Measurements from ENCODE around the gene SKIL.

SKIL gene

GRCh38 chr3:170391108-170391507, 33.6 kb downstream of the SKIL start:
- no peak overlapping the region for H3K9ac ChIP-seq (ENCODE audit: low read length in 5 of 5)
- H3K4me1 ChIP-seq (ENCODE audit: control insufficient read depth in 5 of 5, insufficient read depth in 5 of 5, low read length in 5 of 5): no peaks in the 10 kb centered on the region
- peaks cover 8 to 38% (median 29%) of the 10 kb centered on the region in 5 donors for H3K36me3 ChIP-seq (ENCODE audit: control insufficient read depth in 5 of 5, insufficient read depth in 5 of 5, low read length in 5 of 5)
- H3K27ac ChIP-seq (ENCODE audit: low read depth, low read length): no peak overlapping the region
- H3K4me3 ChIP-seq (ENCODE audit: low read depth in 1 of 5, low read length in 5 of 5): no peak overlapping the region
- no peaks in the 10 kb centered on the region for H3K27me3 ChIP-seq (ENCODE audit: control insufficient read depth in 5 of 5, insufficient read depth in 4 of 5, low read length in 5 of 5)
- H3K9me3 ChIP-seq (ENCODE audit: control insufficient read depth in 5 of 5, low read length in 5 of 5): no peaks in the 10 kb centered on the region

DNA sequence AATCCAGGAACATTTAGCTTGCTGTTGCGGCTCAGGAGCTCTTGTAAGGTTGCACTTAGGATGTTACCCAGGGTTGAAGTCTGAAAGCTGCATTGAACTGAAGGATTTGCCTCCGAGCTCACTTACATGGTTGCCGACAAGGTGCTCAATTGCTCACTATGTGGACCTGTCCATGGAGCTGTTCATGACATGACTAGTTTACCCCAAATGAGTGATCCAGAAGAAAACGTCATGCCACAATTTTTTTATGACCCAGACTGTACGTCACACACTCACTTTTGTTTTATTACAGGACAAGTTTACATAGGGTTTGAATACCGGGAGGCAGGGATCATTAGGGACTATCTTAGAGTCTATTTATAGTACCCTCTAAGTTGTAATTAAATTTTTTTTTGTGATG, 40.2 kb downstream of the SKIL start:
- Histone ChIP-seq H3K9me3 (ENCODE audit: control insufficient read depth in 5 of 5, low read length in 5 of 5) (no peaks in the 10 kb centered on the region), H3K36me3 (ENCODE audit: control insufficient read depth in 5 of 5, insufficient read depth in 5 of 5, low read length in 5 of 5) (peaks cover 0 to 12% (median 2%) of the 10 kb centered on the region in 5 donors), H3K4me3 (ENCODE audit: low read depth in 1 of 5, low read length in 5 of 5) (no peak overlapping the region), H3K27ac (ENCODE audit: low read depth, low read length) (no peak overlapping the region), H3K4me1 (ENCODE audit: control insufficient read depth in 5 of 5, insufficient read depth in 5 of 5, low read length in 5 of 5) (no peaks in the 10 kb centered on the region), H3K9ac (ENCODE audit: low read length in 5 of 5) (no peak overlapping the region), H3K27me3 (ENCODE audit: control insufficient read depth in 5 of 5, insufficient read depth in 4 of 5, low read length in 5 of 5) (no peaks in the 10 kb centered on the region)

GRCh38 chr3:170405101-170405500, 47.6 kb downstream of the SKIL start:
- no peak overlapping the region for H3K4me3 ChIP-seq (ENCODE audit: low read depth in 1 of 5, low read length in 5 of 5)

GRCh38 chr3:170410428-170411029, 53.0 kb downstream of the SKIL start:
- Histone ChIP-seq H3K9me3 (ENCODE audit: control insufficient read depth in 5 of 5, low read length in 5 of 5) (no peaks in the 10 kb centered on the region), H3K27ac (ENCODE audit: low read depth, low read length) (no peak overlapping the region), H3K4me3 (ENCODE audit: low read depth in 1 of 5, low read length in 5 of 5) (no peak overlapping the region), H3K9ac (ENCODE audit: low read length in 5 of 5) (no peak overlapping the region), H3K36me3 (ENCODE audit: control insufficient read depth in 5 of 5, insufficient read depth in 5 of 5, low read length in 5 of 5) (no peaks in the 10 kb centered on the region), H3K27me3 (ENCODE audit: control insufficient read depth in 5 of 5, insufficient read depth in 4 of 5, low read length in 5 of 5) (no peaks in the 10 kb centered on the region), H3K4me1 (ENCODE audit: control insufficient read depth in 5 of 5, insufficient read depth in 5 of 5, low read length in 5 of 5) (no peaks in the 10 kb centered on the region)

More at GRCh38 chr3:170405101-170405500, 47.6 kb downstream of the SKIL start:
- Histone ChIP-seq H3K4me1 (ENCODE audit: control insufficient read depth in 5 of 5, insufficient read depth in 5 of 5, low read length in 5 of 5) (no peaks in the 10 kb centered on the region), H3K36me3 (ENCODE audit: control insufficient read depth in 5 of 5, insufficient read depth in 5 of 5, low read length in 5 of 5) (no peaks in the 10 kb centered on the region), H3K9ac (ENCODE audit: low read length in 5 of 5) (no peak overlapping the region), H3K9me3 (ENCODE audit: control insufficient read depth in 5 of 5, low read length in 5 of 5) (no peaks in the 10 kb centered on the region), H3K27me3 (ENCODE audit: control insufficient read depth in 5 of 5, insufficient read depth in 4 of 5, low read length in 5 of 5) (no peaks in the 10 kb centered on the region), H3K27ac (ENCODE audit: low read depth, low read length) (no peak overlapping the region)

- no peak overlapping the region for H3K27ac ChIP-seq (ENCODE audit: low read depth, low read length)
- H3K4me1 ChIP-seq (ENCODE audit: control insufficient read depth in 5 of 5, insufficient read depth in 5 of 5, low read length in 5 of 5): peaks cover 0 to 4% (median 3%) of the 10 kb centered on the region in 5 donors
- peaks cover 0 to 8% (median 6%) of the 10 kb centered on the region in 5 donors for H3K27me3 ChIP-seq (ENCODE audit: control insufficient read depth in 5 of 5, insufficient read depth in 4 of 5, low read length in 5 of 5)
- H3K36me3 ChIP-seq (ENCODE audit: control insufficient read depth in 5 of 5, insufficient read depth in 5 of 5, low read length in 5 of 5): no peaks in the 10 kb centered on the region
- no peaks in the 10 kb centered on the region for H3K9me3 ChIP-seq (ENCODE audit: control insufficient read depth in 5 of 5, low read length in 5 of 5)
- H3K9ac ChIP-seq (ENCODE audit: low read length in 5 of 5): no peak overlapping the region
- no peak overlapping the region for H3K4me3 ChIP-seq (ENCODE audit: low read depth in 1 of 5, low read length in 5 of 5)
Measured at GRCh38 chr3:170413291-170413690, 55.8 kb downstream of the SKIL start.

DNA sequence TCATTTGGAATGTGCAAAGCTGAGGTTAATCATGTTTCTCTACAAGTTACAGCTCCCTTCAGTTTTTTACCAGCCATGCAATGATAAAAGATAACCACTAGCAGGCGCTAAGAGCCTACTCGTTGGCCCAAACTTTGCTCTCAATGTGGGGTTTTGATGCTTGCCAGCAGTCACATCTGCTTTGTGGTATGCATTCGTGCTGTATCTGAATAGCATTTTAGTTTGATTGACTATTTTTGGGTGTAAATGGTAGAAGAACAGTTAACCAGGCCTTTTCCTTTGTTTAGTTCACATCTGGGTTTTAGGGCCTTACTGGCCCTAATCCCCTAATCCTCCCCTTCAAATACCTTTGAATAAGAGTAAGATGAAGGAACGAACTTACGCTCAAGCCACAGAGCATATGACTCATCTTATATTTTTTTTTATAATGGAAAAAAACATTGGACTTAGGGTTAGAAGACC, 56.7 kb downstream of the SKIL start:
- Histone ChIP-seq H3K9ac (ENCODE audit: low read length in 5 of 5) (no peak overlapping the region), H3K36me3 (ENCODE audit: control insufficient read depth in 5 of 5, insufficient read depth in 5 of 5, low read length in 5 of 5) (no peaks in the 10 kb centered on the region), H3K9me3 (ENCODE audit: control insufficient read depth in 5 of 5, low read length in 5 of 5) (no peaks in the 10 kb centered on the region), H3K4me3 (ENCODE audit: low read depth in 1 of 5, low read length in 5 of 5) (no peak overlapping the region), H3K27me3 (ENCODE audit: control insufficient read depth in 5 of 5, insufficient read depth in 4 of 5, low read length in 5 of 5) (peaks cover 7 to 17% (median 10%) of the 10 kb centered on the region in 5 donors), H3K4me1 (ENCODE audit: control insufficient read depth in 5 of 5, insufficient read depth in 5 of 5, low read length in 5 of 5) (peaks cover 0 to 12% (median 12%) of the 10 kb centered on the region in 5 donors), H3K27ac (ENCODE audit: low read depth, low read length) (no peak overlapping the region)

DNA sequence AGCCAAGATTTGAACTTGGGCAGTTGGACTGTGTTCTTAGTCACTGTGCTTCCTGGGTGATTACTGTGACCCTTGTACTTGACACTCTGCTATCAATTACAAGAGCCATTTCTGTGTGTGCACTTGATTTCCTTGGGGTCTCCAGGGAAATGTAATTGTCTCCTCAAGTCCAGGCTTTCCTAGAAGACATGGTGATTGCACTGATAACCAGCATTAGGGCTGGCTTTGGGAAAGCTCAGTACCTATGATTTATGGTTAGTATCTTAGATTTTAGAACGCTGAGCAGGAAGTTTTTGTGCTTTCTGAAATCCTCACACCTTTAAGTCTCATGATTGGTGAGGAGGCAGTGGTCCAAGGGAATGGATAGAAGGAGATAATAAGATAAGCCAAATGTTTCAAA, 59.6 kb downstream of the SKIL start:
- no peak overlapping the region for H3K4me3 ChIP-seq (ENCODE audit: low read depth in 1 of 5, low read length in 5 of 5)
- H3K9me3 ChIP-seq (ENCODE audit: control insufficient read depth in 5 of 5, low read length in 5 of 5): no peaks in the 10 kb centered on the region
- H3K27ac ChIP-seq (ENCODE audit: low read depth, low read length): no peak overlapping the region
- H3K9ac ChIP-seq (ENCODE audit: low read length in 5 of 5): no peak overlapping the region
- peaks cover 0 to 37% (median 33%) of the 10 kb centered on the region in 5 donors for H3K4me1 ChIP-seq (ENCODE audit: control insufficient read depth in 5 of 5, insufficient read depth in 5 of 5, low read length in 5 of 5)
- no peaks in the 10 kb centered on the region for H3K36me3 ChIP-seq (ENCODE audit: control insufficient read depth in 5 of 5, insufficient read depth in 5 of 5, low read length in 5 of 5)
- H3K27me3 ChIP-seq (ENCODE audit: control insufficient read depth in 5 of 5, insufficient read depth in 4 of 5, low read length in 5 of 5): peaks cover 7 to 25% (median 13%) of the 10 kb centered on the region in 5 donors

DNA sequence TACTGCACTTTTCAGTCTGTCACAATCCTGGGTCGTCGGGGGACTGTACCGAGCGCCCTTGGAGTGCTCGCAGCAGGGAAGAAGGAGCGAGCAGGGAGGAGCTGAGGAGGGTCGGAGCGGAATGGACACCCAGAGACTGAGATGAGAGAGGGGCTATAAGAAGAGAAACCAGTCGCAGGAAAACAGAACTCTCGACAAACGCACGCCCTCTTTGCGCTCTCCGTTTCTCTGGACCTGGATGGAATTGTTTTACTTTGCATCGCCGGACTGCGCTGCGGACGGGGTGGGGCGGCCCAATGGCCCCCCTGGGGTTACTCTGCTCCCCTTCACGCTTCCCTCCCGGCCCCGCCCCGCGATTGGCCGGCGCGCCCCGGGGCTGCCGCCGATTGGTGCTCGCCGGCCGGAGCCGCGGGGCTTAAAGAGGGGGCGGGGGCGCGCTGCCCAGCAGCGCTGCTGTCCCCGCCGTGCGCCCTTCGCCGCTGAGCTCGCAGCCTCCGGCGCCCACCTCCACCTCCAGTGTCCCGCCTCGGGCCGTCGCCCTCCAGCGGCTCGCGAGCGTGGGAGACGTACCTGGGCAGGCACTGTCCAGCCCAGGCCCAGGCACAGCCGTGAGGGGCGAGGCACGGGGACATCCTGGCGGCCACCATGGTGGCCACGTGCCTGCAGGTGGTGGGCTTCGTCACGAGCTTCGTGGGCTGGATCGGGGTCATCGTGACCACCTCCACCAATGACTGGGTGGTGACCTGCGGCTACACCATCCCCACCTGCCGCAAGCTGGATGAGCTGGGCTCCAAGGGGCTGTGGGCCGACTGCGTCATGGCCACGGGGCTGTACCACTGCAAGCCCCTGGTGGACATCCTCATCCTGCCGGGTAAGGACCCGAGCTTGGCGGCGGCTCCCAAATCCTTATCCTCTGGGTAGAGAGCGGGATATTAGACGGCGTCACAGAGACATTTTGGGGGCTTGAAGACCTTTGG, 61.2 kb downstream of the SKIL start, which contains the start of gene CLDN11:
Gene CLDN11, plus strand, starts transcription at position 447 of the 977 bp plus-strand sequence. Its CDS starts 199 bp downstream, at position 646.
- Histone ChIP-seq H3K9ac (ENCODE audit: low read length in 5 of 5) (peak within 1 kb of the TSS in 2 of 5 donors; percentile 30 to 43), H3K27me3 (ENCODE audit: control insufficient read depth in 5 of 5, insufficient read depth in 4 of 5, low read length in 5 of 5) (peaks cover 7 to 25% (median 13%) of the 10 kb centered on the region in 5 donors), H3K36me3 (ENCODE audit: control insufficient read depth in 5 of 5, insufficient read depth in 5 of 5, low read length in 5 of 5) (no peaks in the 10 kb centered on the region), H3K9me3 (ENCODE audit: control insufficient read depth in 5 of 5, low read length in 5 of 5) (no peaks in the 10 kb centered on the region), H3K4me1 (ENCODE audit: control insufficient read depth in 5 of 5, insufficient read depth in 5 of 5, low read length in 5 of 5) (peaks cover 0 to 37% (median 33%) of the 10 kb centered on the region in 5 donors), H3K27ac (ENCODE audit: low read depth, low read length) (no peak within 1 kb of the TSS), H3K4me3 (ENCODE audit: low read depth in 1 of 5, low read length in 5 of 5) (peak within 1 kb of the TSS; percentile 57 to 73 (median 65))

GRCh38 chr3:170419557-170420087, 62.1 kb downstream of the SKIL start:
- Histone ChIP-seq H3K27me3 (ENCODE audit: control insufficient read depth in 5 of 5, insufficient read depth in 4 of 5, low read length in 5 of 5) (peaks cover 7 to 25% (median 13%) of the 10 kb centered on the region in 5 donors), H3K27ac (ENCODE audit: low read depth, low read length) (peak overlapping the region; percentile 23), H3K4me3 (ENCODE audit: low read depth in 1 of 5, low read length in 5 of 5) (peak overlapping the region; percentile 57 to 73 (median 72)), H3K9ac (ENCODE audit: low read length in 5 of 5) (peak overlapping the region in 3 of 5 donors; percentile 15 to 34 (median 16)), H3K9me3 (ENCODE audit: control insufficient read depth in 5 of 5, low read length in 5 of 5) (no peaks in the 10 kb centered on the region), H3K4me1 (ENCODE audit: control insufficient read depth in 5 of 5, insufficient read depth in 5 of 5, low read length in 5 of 5) (peaks cover 0 to 37% (median 33%) of the 10 kb centered on the region in 5 donors), H3K36me3 (ENCODE audit: control insufficient read depth in 5 of 5, insufficient read depth in 5 of 5, low read length in 5 of 5) (no peaks in the 10 kb centered on the region)
